HepG2 (cell line): ENCODE data around the gene DNAJC18. TPM values are rescaled to one million over a fixed set of nuclear protein-coding genes. Genes with fewer than 3 reads are reported as not detected.

ENCODE experiments used
- ATAC-seq: fragments of 200-7000 bp; cut with Tn5 transposase; 3 replicates; pipeline ENCODE4 v1.9.1; 2020; ENCODE audit warnings: mild to moderate bottlenecking, moderate library complexity
- BruUV-seq: library from RNA; stranded (reverse); fragments of 400-500 nt; replicated peaks from 2 replicates; lab custom pipeline; 2021; lab: Mats Ljungman, UMichigan
- CTCF ChIA-PET: fragments of 300-600 bp; formaldehyde crosslinking; extraction: SDS; loops from one replicate; lab custom pipeline; 2021; ENCODE audit warnings: low total read pairs, inconsistent platforms, low intra/inter-chr PET ratio; lab: Yijun Ruan, JAX
- POLR2A ChIA-PET: fragments of 350-600 bp; sonication (Branson Sonifier 250); formaldehyde crosslinking; loops from one replicate; lab custom pipeline; 2020; ENCODE audit warnings: antibody characterized with exemption, inconsistent platforms; lab: Yijun Ruan, JAX
- DNase-seq: peaks from one replicate; pipeline ENCODE4 v3.0.0-alpha.2; 2015; ENCODE audit warnings: low spot score
- FAIRE-seq: peaks from 3 replicates; lab custom pipeline; 2011; peaks lifted over from hg19 to GRCh38; lab: Jason Lieb, UNC
- H2AFZ ChIP-seq: one replicate; pipeline ENCODE4 v1.6.1; 2011; ENCODE audit warnings: low read length, inconsistent platforms
- H3K27ac ChIP-seq: fragments of 300-600 bp; 3 replicates; pipeline ENCODE4 v1.8.0; 2011; ENCODE audit warnings: mixed run types, mild to moderate bottlenecking, mixed read lengths, low read length, inconsistent platforms; ENCODE audit not compliant: insufficient read depth; ENCODE audit errors: extremely low read length
- H3K27me3 ChIP-seq, 2 experiments: fragments of 200-600 bp in 1 of 2; 2 replicates in 1 of 2; 3 replicates in 1 of 2; pipeline versions ENCODE4 v1.6.0 to v1.8.0; 2011; ENCODE audit warnings: low read length in 2 of 2, mild to moderate bottlenecking in 2 of 2, moderate library complexity in 2 of 2, inconsistent platforms in 1 of 2; ENCODE audit not compliant: insufficient read depth in 2 of 2, control insufficient read depth in 1 of 2
- H3K36me3 ChIP-seq, 2 experiments: fragments of 200-600 bp in 1 of 2; replicated peaks in 1 of 2; 2 replicates in 1 of 2; 3 replicates in 1 of 2; pipeline versions ENCODE4 v1.5.1 to v1.8.0; 2011; ENCODE audit warnings: low read length in 2 of 2, inconsistent platforms in 1 of 2; ENCODE audit not compliant: insufficient read depth in 2 of 2, control insufficient read depth in 1 of 2
- H3K4me1 ChIP-seq: 2 replicates; pipeline ENCODE4 v1.5.1; 2012; ENCODE audit warnings: low read length, inconsistent platforms; ENCODE audit not compliant: insufficient read depth
- H3K4me2 ChIP-seq: 2 replicates; pipeline ENCODE4 v1.6.0; 2011; ENCODE audit warnings: low read depth, low read length, inconsistent platforms
- H3K4me3 ChIP-seq, 3 experiments: fragments of 200-600 bp in 1 of 3; sonication (generic), shearing (Covaris generic) in 1 of 3; replicated peaks in 1 of 3; 2 replicates each; pipeline ENCODE4 v1.5.1; 2011 to 2016; ENCODE audit warnings: low read length in 3 of 3, inconsistent platforms in 2 of 3, low read depth in 2 of 3, mild to moderate bottlenecking in 2 of 3, control low read depth in 1 of 3, mixed read lengths in 1 of 3; ENCODE audit not compliant: insufficient read depth in 1 of 3
- H3K79me2 ChIP-seq: one replicate; pipeline ENCODE4 v1.6.1; 2011; ENCODE audit warnings: low read length, inconsistent platforms; ENCODE audit not compliant: insufficient read depth
- H3K9ac ChIP-seq: 2 replicates; pipeline ENCODE4 v1.6.0; 2011; ENCODE audit warnings: mild to moderate bottlenecking, low read depth, low read length, inconsistent platforms; ENCODE audit not compliant: insufficient read depth
- H3K9me3 ChIP-seq: 2 replicates; pipeline ENCODE4 v1.5.1; 2012; ENCODE audit warnings: mild to moderate bottlenecking, low read length
- H4K20me1 ChIP-seq: 2 replicates; pipeline ENCODE4 v1.6.0; 2011; ENCODE audit warnings: inconsistent platforms, mild to moderate bottlenecking, low read length, moderate library complexity; ENCODE audit not compliant: insufficient read depth
- AGO1 ChIP-seq: fragments of 200-400 bp; formaldehyde crosslinking; IDR thresholded peaks from 2 replicates; pipeline ENCODE4 v1.6.1; 2017; ENCODE audit warnings: mild to moderate bottlenecking, low read depth, low read length, moderate library complexity; ENCODE audit not compliant: poor library complexity, severe bottlenecking
- ATAD3A ChIP-seq: sonication (generic); formaldehyde crosslinking; IDR thresholded peaks from 2 replicates; pipeline ENCODE4 v1.4.0; 2020; ENCODE audit warnings: missing genetic modification reagents
- GABPB1 ChIP-seq: IDR thresholded peaks from 2 replicates; pipeline ENCODE4 v1.6.1; 2016; ENCODE audit warnings: mild to moderate bottlenecking, missing genetic modification reagents, moderate library complexity, missing compliant biosample characterization
- GPN1 ChIP-seq: sonication (generic); formaldehyde crosslinking; IDR thresholded peaks from 2 replicates; pipeline ENCODE4 v1.5.1; 2020; ENCODE audit warnings: missing genetic modification reagents, borderline replicate concordance
- HMGA1 ChIP-seq: sonication (generic); formaldehyde crosslinking; conservative IDR thresholded peaks from 2 replicates; pipeline ENCODE4 v1.4.0; 2020; ENCODE audit warnings: missing genetic modification reagents
- KDM2A ChIP-seq: sonication (generic); formaldehyde crosslinking; IDR thresholded peaks from 2 replicates; pipeline ENCODE4 v1.4.0; 2020; ENCODE audit warnings: low read depth, missing genetic modification reagents, borderline replicate concordance
- YEATS4 ChIP-seq: sonication (generic); formaldehyde crosslinking; IDR thresholded peaks from 2 replicates; pipeline ENCODE4 v1.4.0; 2020; ENCODE audit warnings: missing genetic modification reagents, borderline replicate concordance
- ZFP62 ChIP-seq: sonication (generic); formaldehyde crosslinking; IDR thresholded peaks from 2 replicates; pipeline ENCODE4 v1.4.0; 2020; ENCODE audit warnings: missing genetic modification reagents
- ZNF121 ChIP-seq: sonication (generic); formaldehyde crosslinking; IDR thresholded peaks from 2 replicates; pipeline ENCODE4 v1.5.0; 2020; ENCODE audit warnings: mild to moderate bottlenecking, missing genetic modification reagents
- ZNF263 ChIP-seq: sonication (generic); formaldehyde crosslinking; IDR thresholded peaks from 2 replicates; pipeline ENCODE4 v1.4.0; 2020; ENCODE audit warnings: missing genetic modification reagents
- ZNF343 ChIP-seq: sonication (generic); formaldehyde crosslinking; IDR thresholded peaks from 2 replicates; pipeline ENCODE4 v1.4.0; 2020; ENCODE audit warnings: mild to moderate bottlenecking, missing genetic modification reagents
- ZNF44 ChIP-seq: sonication (generic); formaldehyde crosslinking; IDR thresholded peaks from 2 replicates; pipeline ENCODE4 v1.5.1; 2020; ENCODE audit warnings: mild to moderate bottlenecking, missing genetic modification reagents
- ZNF552 ChIP-seq: sonication (generic); formaldehyde crosslinking; IDR thresholded peaks from 2 replicates; pipeline ENCODE4 v1.9.0; 2022; ENCODE audit warnings: missing genetic modification reagents, mild to moderate bottlenecking, borderline replicate concordance
- ZNF577 ChIP-seq: sonication (generic); formaldehyde crosslinking; IDR thresholded peaks from 2 replicates; pipeline ENCODE4 v1.4.0; 2020; ENCODE audit warnings: mild to moderate bottlenecking, low read depth, missing genetic modification reagents, borderline replicate concordance
- ZNF616 ChIP-seq: sonication (generic); formaldehyde crosslinking; IDR thresholded peaks from 2 replicates; pipeline ENCODE4 v1.5.0; 2020; ENCODE audit warnings: low read depth, mild to moderate bottlenecking, missing genetic modification reagents
- ZNF644 ChIP-seq: IDR thresholded peaks from 2 replicates; pipeline ENCODE4 v1.6.1; 2016; ENCODE audit warnings: low read depth
- WGBS: methylation state at CpG from one replicate; pipeline ENCODE4 v1.1.6; 2017; ENCODE audit warnings: low lambda C conversion rate; 5-methylcytosine and 5-hydroxymethylcytosine counted together
- in situ Hi-C: cut with HindIII; loops from 2 replicates; pipeline ENCODE4 v1.10.0; 2017; ENCODE audit warnings: low pct_unique_long_range_greater_than_20kb; ENCODE audit not compliant: extremely low pct_ligation_motif_present
- intact Hi-C: fragments of 100-400 bp; cut with micrococcal nuclease; formaldehyde crosslinking; loops from one replicate; pipeline ENCODE4 v1.10.0; 2022; ENCODE audit not compliant: unreplicated experiment
- polyA plus RNA-seq, 8 experiments: library from polyadenylated mRNA; depleted of rRNA in 3 of 8; stranded (reverse) in 7 of 8; unstranded in 1 of 8; fragments of >200 nt; fragmentation: Illumina TruSeq in 4 of 8; extraction: Trizol in 4 of 8; gene quantifications; 2 replicates each; pipeline versions ENCODE4 v1.2.1 to v1.2.3, GENCODE V29; 2011 to 2016; ENCODE audit warnings: low read depth in 4 of 8, missing spikeins in 1 of 8, mixed read lengths in 1 of 8; ENCODE audit not compliant: insufficient read depth in 1 of 8
- total RNA-seq, 5 experiments: library from RNA; depleted of rRNA; stranded (reverse); fragments of >200 nt; fragmentation: Illumina TruSeq; extraction: Trizol; gene quantifications; 2 replicates each; pipeline ENCODE4 v1.2.3, GENCODE V29; 2016; ENCODE audit warnings: low read depth in 1 of 5

The DNAJC18 gene
- total and polyA plus RNA-seq, 2 of the 13 experiments (the other 11 are each of a cell fraction or from before 2014, with no cell fraction given), result 6.5 to 6.6 TPM

GRCh38 chr5:139378101-139378825 is 61.1 kb downstream of the DNAJC18 start:
- TF ChIP-seq ZFP62 (CRISPR knock-in tag), result no peak
- no peak for TF ChIP-seq YEATS4 (CRISPR knock-in tag)
- no peak for TF ChIP-seq ZNF121 (CRISPR knock-in tag)
- no peak for TF ChIP-seq ZNF263 (CRISPR knock-in tag)
- TF ChIP-seq KDM2A, result no peak
- no peak for TF ChIP-seq ZNF552 (CRISPR knock-in tag)
- TF ChIP-seq GPN1 (CRISPR knock-in tag), result no peak
- no peak for TF ChIP-seq AGO1
- no peak for TF ChIP-seq ZNF577
- TF ChIP-seq ZNF44 (CRISPR knock-in tag), result no peak
- no peak for TF ChIP-seq ATAD3A
- TF ChIP-seq GABPB1 (CRISPR knock-in tag), result no peak
- TF ChIP-seq ZNF343 (CRISPR knock-in tag), result no peak
- no peak for TF ChIP-seq HMGA1 (CRISPR knock-in tag)
- no peak for TF ChIP-seq ZNF644
- no peak for TF ChIP-seq ZNF616 (CRISPR knock-in tag)
- FAIRE-seq (no peak), ATAC-seq (no peak), DNase-seq (no peak)
- CTCF ChIA-PET, result no interaction called here
- Histone ChIP-seq H4K20me1 (no peaks in the 10 kb centered on the region), H3K9me3 (no peaks in the 10 kb centered on the region), H3K4me2 (no peak overlapping the region), H3K4me3 (no peak overlapping the region), H2AFZ (no peak overlapping the region), H3K4me1 (peaks cover 29% of the 10 kb centered on the region), H3K9ac (no peak overlapping the region), H3K27me3 (no peaks in the 10 kb centered on the region), H3K27ac (no peak overlapping the region), H3K79me2 (peaks cover 6% of the 10 kb centered on the region), H3K36me3 (peaks cover 0 to 5% of the 10 kb centered on the region in 2 experiments; a peak in 2 of 5 replicates)
- WGBS, result 97% methylated on average over 40 of the region's 47 CpGs
- no TSS peak for BruUV-seq
- POLR2A ChIA-PET, result no interaction called here
- intact Hi-C loops (no loop called here), in situ Hi-C loops (no loop called here)
